Loucy (cell line): ENCODE measurements around the gene KLHL25.

Experiments
- H2AFZ ChIP-seq: fragments of 200-600 bp; sonication (generic); 2 replicates; pipeline ENCODE4 v1.6.0; 2016; ENCODE audit warnings: antibody characterized with exemption, mild to moderate bottlenecking, low read length, moderate library complexity
- H3F3A ChIP-seq: fragments of 200-600 bp; 2 replicates; pipeline ENCODE4 v1.6.0; 2016; ENCODE audit warnings: antibody characterized with exemption, low read depth, mild to moderate bottlenecking
- H3K27me3 ChIP-seq: fragments of 200-600 bp; sonication (generic); 2 replicates; pipeline ENCODE4 v1.6.1; 2014; ENCODE audit warnings: low read length, mild to moderate bottlenecking; ENCODE audit not compliant: insufficient read depth, poor library complexity, severe bottlenecking
- H3K36me3 ChIP-seq: fragments of 200-600 bp; sonication (generic); 2 replicates; pipeline ENCODE4 v1.6.1; 2016; ENCODE audit warnings: low read length; ENCODE audit not compliant: insufficient read depth
- H3K4me1 ChIP-seq: fragments of 200-600 bp; sonication (generic); 2 replicates; pipeline ENCODE4 v1.5.1; 2014; ENCODE audit warnings: low read length, mild to moderate bottlenecking; ENCODE audit not compliant: insufficient read depth, poor library complexity, severe bottlenecking
- H3K4me2 ChIP-seq: fragments of 200-600 bp; sonication (generic); 2 replicates; pipeline ENCODE4 v1.6.0; 2014; ENCODE audit warnings: antibody characterized with exemption, low read length, low read depth, mild to moderate bottlenecking; ENCODE audit not compliant: poor library complexity, severe bottlenecking
- H3K4me3 ChIP-seq: fragments of 200-600 bp; sonication (generic); 2 replicates; pipeline ENCODE4 v1.5.1; 2014; ENCODE audit warnings: low read length, mild to moderate bottlenecking, mixed read lengths; ENCODE audit not compliant: poor library complexity, severe bottlenecking
- H3K79me2 ChIP-seq: fragments of 200-600 bp; sonication (generic); 2 replicates; pipeline ENCODE4 v1.6.1; 2014; ENCODE audit warnings: low read length; ENCODE audit not compliant: insufficient read depth
- H3K9ac ChIP-seq: fragments of 200-600 bp; sonication (generic); 2 replicates; pipeline ENCODE4 v1.6.0; 2014; ENCODE audit warnings: mild to moderate bottlenecking, low read depth, low read length, moderate library complexity; ENCODE audit not compliant: poor library complexity, severe bottlenecking
- H3K9me2 ChIP-seq: fragments of 200-600 bp; sonication (generic); replicated peaks from 2 replicates; pipeline ENCODE4 v1.6.1; 2016; ENCODE audit warnings: low read depth, low read length, mixed read lengths
- H3K9me3 ChIP-seq: fragments of 200-600 bp; sonication (generic); 2 replicates; pipeline ENCODE4 v1.6.1; 2014; ENCODE audit warnings: mild to moderate bottlenecking, antibody characterized with exemption, low read length, low read depth; ENCODE audit not compliant: insufficient read depth
- H4K20me1 ChIP-seq: fragments of 200-600 bp; sonication (generic); 2 replicates; pipeline ENCODE4 v1.6.0; 2014; ENCODE audit warnings: antibody characterized with exemption, low read length, mild to moderate bottlenecking; ENCODE audit not compliant: insufficient read depth, poor library complexity, severe bottlenecking
- EZH2phosphoT487 ChIP-seq: fragments of 200-600 bp; IDR thresholded peaks from 2 replicates; pipeline ENCODE4 v1.6.1; 2018; ENCODE audit warnings: antibody characterized with exemption, mild to moderate bottlenecking, moderate library complexity, borderline replicate concordance
- TF ChIP-seq, protein P1 (sequence below): fragments of 200-600 bp; sonication (generic); conservative IDR thresholded peaks from 2 replicates; pipeline ENCODE4 v1.5.1; 2014; ENCODE audit warnings: mild to moderate bottlenecking, antibody characterized with exemption, low read length

KLHL25 gene

DNA sequence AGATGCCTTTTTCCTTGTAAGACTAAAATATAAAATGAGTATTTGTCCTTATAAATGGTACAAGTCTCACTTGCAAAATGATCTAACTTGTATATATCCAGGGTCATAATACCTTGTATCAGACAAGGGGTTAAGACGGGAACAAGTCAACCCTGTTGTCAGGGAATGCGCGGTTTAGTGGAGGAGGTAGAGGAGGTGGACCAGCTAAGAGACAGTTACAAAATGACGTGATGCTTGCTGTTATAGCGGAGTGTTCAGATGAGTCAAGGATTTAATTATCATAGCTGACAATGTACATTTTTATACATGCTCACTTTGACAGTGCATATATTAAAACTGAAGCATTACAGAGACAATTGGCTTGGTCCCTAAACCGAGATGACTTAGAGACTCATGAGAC lies 26.8 kb upstream of the KLHL25 start:
- no peak overlapping the region for H3K4me2 ChIP-seq
- no peaks in the 10 kb centered on the region for H3K4me1 ChIP-seq
- no peaks in the 10 kb centered on the region for H3K79me2 ChIP-seq
- no peak overlapping the region for H2AFZ ChIP-seq
- no peaks in the 10 kb centered on the region for H3F3A ChIP-seq
- H3K27me3 ChIP-seq: no peaks in the 10 kb centered on the region
- H3K9me2 ChIP-seq: no peaks in the 10 kb centered on the region
- H3K36me3 ChIP-seq: no peaks in the 10 kb centered on the region
- H3K4me3 ChIP-seq: no peak overlapping the region
- no peaks in the 10 kb centered on the region for H4K20me1 ChIP-seq
- no peak overlapping the region for H3K9ac ChIP-seq
- TF ChIP-seq, protein P1, sequence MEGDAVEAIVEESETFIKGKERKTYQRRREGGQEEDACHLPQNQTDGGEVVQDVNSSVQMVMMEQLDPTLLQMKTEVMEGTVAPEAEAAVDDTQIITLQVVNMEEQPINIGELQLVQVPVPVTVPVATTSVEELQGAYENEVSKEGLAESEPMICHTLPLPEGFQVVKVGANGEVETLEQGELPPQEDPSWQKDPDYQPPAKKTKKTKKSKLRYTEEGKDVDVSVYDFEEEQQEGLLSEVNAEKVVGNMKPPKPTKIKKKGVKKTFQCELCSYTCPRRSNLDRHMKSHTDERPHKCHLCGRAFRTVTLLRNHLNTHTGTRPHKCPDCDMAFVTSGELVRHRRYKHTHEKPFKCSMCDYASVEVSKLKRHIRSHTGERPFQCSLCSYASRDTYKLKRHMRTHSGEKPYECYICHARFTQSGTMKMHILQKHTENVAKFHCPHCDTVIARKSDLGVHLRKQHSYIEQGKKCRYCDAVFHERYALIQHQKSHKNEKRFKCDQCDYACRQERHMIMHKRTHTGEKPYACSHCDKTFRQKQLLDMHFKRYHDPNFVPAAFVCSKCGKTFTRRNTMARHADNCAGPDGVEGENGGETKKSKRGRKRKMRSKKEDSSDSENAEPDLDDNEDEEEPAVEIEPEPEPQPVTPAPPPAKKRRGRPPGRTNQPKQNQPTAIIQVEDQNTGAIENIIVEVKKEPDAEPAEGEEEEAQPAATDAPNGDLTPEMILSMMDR: no peak
- TF ChIP-seq EZH2phosphoT487: no peak
- no peaks in the 10 kb centered on the region for H3K9me3 ChIP-seq

DNA sequence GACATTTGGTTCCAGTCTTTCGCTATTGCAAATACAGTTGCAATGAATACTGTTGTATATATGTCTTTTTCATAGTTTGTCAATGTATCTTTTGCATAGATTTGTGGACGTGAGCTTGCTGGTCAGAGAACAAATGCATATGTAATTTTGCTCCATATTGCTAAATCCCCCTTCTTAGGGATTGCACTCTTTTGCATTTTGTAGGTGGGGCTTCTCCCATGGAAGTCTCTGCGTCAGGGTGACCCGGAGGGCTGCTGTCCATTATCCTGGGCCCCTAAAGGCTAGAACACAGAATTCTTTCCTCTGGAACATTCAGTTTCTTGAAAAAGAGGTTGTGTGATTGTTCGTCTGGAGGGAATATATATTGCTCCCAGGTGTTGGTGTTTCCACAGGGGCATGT lies 25.2 kb upstream of the KLHL25 start:
- Histone ChIP-seq H3K36me3 (no peaks in the 10 kb centered on the region), H3F3A (no peaks in the 10 kb centered on the region), H3K9me3 (no peaks in the 10 kb centered on the region), H3K4me3 (no peak overlapping the region), H4K20me1 (no peaks in the 10 kb centered on the region), H3K4me1 (no peaks in the 10 kb centered on the region), H3K27me3 (no peaks in the 10 kb centered on the region), H3K79me2 (no peaks in the 10 kb centered on the region), H3K9me2 (no peaks in the 10 kb centered on the region), H3K9ac (no peak overlapping the region), H2AFZ (no peak overlapping the region), H3K4me2 (no peak overlapping the region)
- TF ChIP-seq, protein P1: no peak
- TF ChIP-seq EZH2phosphoT487: no peak

DNA sequence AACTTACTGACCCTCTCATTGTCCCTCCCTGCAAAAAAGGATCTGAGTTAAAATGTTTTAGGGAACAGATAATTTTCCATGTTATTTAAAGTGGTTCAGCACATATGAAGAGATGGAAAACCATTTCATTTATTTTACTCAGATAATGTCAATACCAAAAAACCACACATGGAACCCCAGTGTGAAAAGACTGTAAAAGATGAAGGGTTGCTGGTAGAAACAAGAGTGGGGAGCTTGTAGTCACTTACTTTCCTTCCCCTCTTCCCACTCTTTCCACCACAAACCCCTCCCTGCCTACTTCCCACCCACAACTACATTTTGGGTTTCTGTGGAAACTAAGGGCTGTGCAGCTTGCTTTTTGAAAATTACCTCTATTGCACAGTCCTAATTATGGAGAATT lies 18.5 kb upstream of the KLHL25 start:
- H4K20me1 ChIP-seq: no peaks in the 10 kb centered on the region
- H3K9me2 ChIP-seq: no peaks in the 10 kb centered on the region
- H3K4me1 ChIP-seq: no peaks in the 10 kb centered on the region
- H3K79me2 ChIP-seq: no peaks in the 10 kb centered on the region
- H3K9ac ChIP-seq: no peak overlapping the region
- H3K9me3 ChIP-seq: no peaks in the 10 kb centered on the region
- H3K4me3 ChIP-seq: no peak overlapping the region
- no peak overlapping the region for H2AFZ ChIP-seq
- no peaks in the 10 kb centered on the region for H3K36me3 ChIP-seq
- no peaks in the 10 kb centered on the region for H3K27me3 ChIP-seq
- no peaks in the 10 kb centered on the region for H3F3A ChIP-seq
- TF ChIP-seq EZH2phosphoT487: no peak
- TF ChIP-seq, protein P1: no peak
- no peak overlapping the region for H3K4me2 ChIP-seq
